ENCODE results near the gene CARMIL3.

DNA sequence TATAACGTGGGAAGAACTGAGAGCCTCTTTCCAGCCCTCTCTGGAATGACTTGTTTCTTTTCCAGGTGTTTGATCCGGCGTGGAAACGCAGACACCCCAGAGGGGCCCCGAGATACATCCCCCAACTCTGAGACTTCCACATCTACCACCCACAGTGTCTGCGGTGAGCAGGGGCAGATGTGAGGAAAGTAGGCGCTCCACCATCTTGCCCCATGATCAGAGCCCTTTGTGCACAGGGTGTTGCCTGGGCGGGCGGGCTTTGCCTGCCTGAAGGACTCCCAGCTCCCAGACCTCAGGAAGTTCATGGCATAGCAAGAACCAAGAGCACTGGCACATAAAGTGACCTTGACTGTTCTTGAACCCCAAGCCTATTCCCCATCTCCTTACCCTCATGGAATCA is 2.8 kb downstream of the CARMIL3 start:
- TF ChIP-seq, protein P1, sequence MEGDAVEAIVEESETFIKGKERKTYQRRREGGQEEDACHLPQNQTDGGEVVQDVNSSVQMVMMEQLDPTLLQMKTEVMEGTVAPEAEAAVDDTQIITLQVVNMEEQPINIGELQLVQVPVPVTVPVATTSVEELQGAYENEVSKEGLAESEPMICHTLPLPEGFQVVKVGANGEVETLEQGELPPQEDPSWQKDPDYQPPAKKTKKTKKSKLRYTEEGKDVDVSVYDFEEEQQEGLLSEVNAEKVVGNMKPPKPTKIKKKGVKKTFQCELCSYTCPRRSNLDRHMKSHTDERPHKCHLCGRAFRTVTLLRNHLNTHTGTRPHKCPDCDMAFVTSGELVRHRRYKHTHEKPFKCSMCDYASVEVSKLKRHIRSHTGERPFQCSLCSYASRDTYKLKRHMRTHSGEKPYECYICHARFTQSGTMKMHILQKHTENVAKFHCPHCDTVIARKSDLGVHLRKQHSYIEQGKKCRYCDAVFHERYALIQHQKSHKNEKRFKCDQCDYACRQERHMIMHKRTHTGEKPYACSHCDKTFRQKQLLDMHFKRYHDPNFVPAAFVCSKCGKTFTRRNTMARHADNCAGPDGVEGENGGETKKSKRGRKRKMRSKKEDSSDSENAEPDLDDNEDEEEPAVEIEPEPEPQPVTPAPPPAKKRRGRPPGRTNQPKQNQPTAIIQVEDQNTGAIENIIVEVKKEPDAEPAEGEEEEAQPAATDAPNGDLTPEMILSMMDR (IDR thresholded peaks at IDR 0.05), result no peak
- TF ChIP-seq POLR2A (IDR thresholded peaks at IDR 0.05), result no peak

Data from prostate gland (tissue), 2 donors.